ENCODE measurements around the gene PLPP2. TPM values are rescaled to one million over a fixed set of nuclear protein-coding genes. Genes with fewer than 3 reads are reported as not detected.
A peak's percentile ranks its signal among the peaks of the same experiment; 100 is the strongest.
"Not testable (repeated sequence)": the region's sequence is repeated elsewhere in the genome, so short reads cannot be mapped to it uniquely, and the experiment has no call there.

PLPP2 gene
- total RNA-seq, 1 donor from 2014 or later: 1.9 TPM

GRCh38 chr19:252421-253186 lies 38.6 kb downstream of the PLPP2 start:
- not testable (repeated sequence) for H3K27ac Mint-ChIP-seq (ENCODE audit: unreplicated experiment); H3K36me3 Mint-ChIP-seq (ENCODE audit: unreplicated experiment); H3K4me3 Mint-ChIP-seq (ENCODE audit: unreplicated experiment); H3K9me3 Mint-ChIP-seq (ENCODE audit: unreplicated experiment); DNase-seq (ENCODE audit: extremely low spot score, unreplicated experiment); H3K4me1 Mint-ChIP-seq (ENCODE audit: unreplicated experiment)
- H3K27me3 Mint-ChIP-seq (ENCODE audit: unreplicated experiment): peaks cover 40% of the 10 kb centered on the region

- H3K4me3 Mint-ChIP-seq (ENCODE audit: unreplicated experiment): no peak overlapping the region
- no peak for DNase-seq (ENCODE audit: extremely low spot score, unreplicated experiment)
- no peaks in the 10 kb centered on the region for H3K4me1 Mint-ChIP-seq (ENCODE audit: unreplicated experiment)
- no peak overlapping the region for H3K27ac Mint-ChIP-seq (ENCODE audit: unreplicated experiment)
- no peaks in the 10 kb centered on the region for H3K9me3 Mint-ChIP-seq (ENCODE audit: unreplicated experiment)
- H3K27me3 Mint-ChIP-seq (ENCODE audit: unreplicated experiment): peaks cover 2% of the 10 kb centered on the region
- no peak for TF ChIP-seq CTCF (IDR thresholded peaks at IDR 0.05)
- no peaks in the 10 kb centered on the region for H3K36me3 Mint-ChIP-seq (ENCODE audit: unreplicated experiment)
Measured at GRCh38 chr19:246551-246950, 44.7 kb downstream of the PLPP2 start.

GRCh38 chr19:245900-246299 lies 45.3 kb downstream of the PLPP2 start:
- H3K9me3 Mint-ChIP-seq (ENCODE audit: unreplicated experiment); H3K36me3 Mint-ChIP-seq (ENCODE audit: unreplicated experiment); H3K27ac Mint-ChIP-seq (ENCODE audit: unreplicated experiment); H3K4me1 Mint-ChIP-seq (ENCODE audit: unreplicated experiment); DNase-seq (ENCODE audit: extremely low spot score, unreplicated experiment); H3K27me3 Mint-ChIP-seq (ENCODE audit: unreplicated experiment): not testable (repeated sequence)
- peak overlapping the region; percentile 38 for H3K4me3 Mint-ChIP-seq (ENCODE audit: unreplicated experiment)

GRCh38 chr19:245457-245856 lies 45.7 kb downstream of the PLPP2 start:
- no peak for DNase-seq (ENCODE audit: extremely low spot score, unreplicated experiment)
- no peaks in the 10 kb centered on the region for H3K36me3 Mint-ChIP-seq (ENCODE audit: unreplicated experiment)
- H3K9me3 Mint-ChIP-seq (ENCODE audit: unreplicated experiment): no peaks in the 10 kb centered on the region
- no peaks in the 10 kb centered on the region for H3K4me1 Mint-ChIP-seq (ENCODE audit: unreplicated experiment)
- H3K4me3 Mint-ChIP-seq (ENCODE audit: unreplicated experiment): no peak overlapping the region
- H3K27me3 Mint-ChIP-seq (ENCODE audit: unreplicated experiment): no peaks in the 10 kb centered on the region
- TF ChIP-seq CTCF (IDR thresholded peaks at IDR 0.05): no peak
- H3K27ac Mint-ChIP-seq (ENCODE audit: unreplicated experiment): no peak overlapping the region

Other genes starting within 250 kb of the PLPP2 start
- gene OR4F17, start 184.3 kb downstream of the PLPP2 start, total RNA-seq: not detected in 2 replicates
- 31.6 and 35.9 TPM in 2 replicates for gene MIER2, start 53.4 kb upstream of the PLPP2 start, total RNA-seq
- gene C2CD4C, start 117.7 kb upstream of the PLPP2 start, total RNA-seq: 0.97 and 1.2 TPM in 2 replicates
- 61.2 and 61.7 TPM in 2 replicates for gene SHC2, start 169.6 kb upstream of the PLPP2 start, total RNA-seq
- gene MADCAM1, start 205.1 kb upstream of the PLPP2 start, total RNA-seq: 1.1 and 1.3 TPM in 2 replicates
- gene TPGS1, start 216.1 kb upstream of the PLPP2 start, total RNA-seq: 24.3 and 25.4 TPM in 2 replicates
- 65.3 and 69.0 TPM in 2 replicates for gene CDC34, start 240.4 kb upstream of the PLPP2 start, total RNA-seq

Data from osteocyte (in vitro differentiated cells).